Measurements from ENCODE around the gene DDO.
"Not testable (repeated sequence)": the region's sequence is repeated elsewhere in the genome, so short reads cannot be mapped to it uniquely, and the experiment has no call there.

DDO gene

DNA sequence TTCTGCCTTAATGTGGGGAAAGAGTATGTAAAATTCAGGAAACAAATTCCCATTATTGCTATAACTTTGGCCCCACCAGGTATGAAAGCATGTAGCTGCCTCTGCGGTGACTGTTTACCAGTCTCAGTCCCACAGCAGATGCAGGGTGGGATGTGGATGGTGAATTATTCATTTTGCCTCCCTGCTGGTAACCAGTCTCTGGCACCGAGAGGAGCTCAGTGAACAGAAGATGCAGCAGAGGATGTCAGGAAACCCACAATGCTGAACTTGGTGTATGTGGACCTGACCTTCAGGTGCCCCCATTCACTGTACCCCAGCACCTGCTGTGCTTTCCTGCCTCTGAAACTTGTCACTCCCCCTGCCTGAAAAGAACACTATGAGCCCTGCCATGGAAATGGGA lies 48.4 kb downstream of the DDO start:
- DNase-seq: no peak

DNA sequence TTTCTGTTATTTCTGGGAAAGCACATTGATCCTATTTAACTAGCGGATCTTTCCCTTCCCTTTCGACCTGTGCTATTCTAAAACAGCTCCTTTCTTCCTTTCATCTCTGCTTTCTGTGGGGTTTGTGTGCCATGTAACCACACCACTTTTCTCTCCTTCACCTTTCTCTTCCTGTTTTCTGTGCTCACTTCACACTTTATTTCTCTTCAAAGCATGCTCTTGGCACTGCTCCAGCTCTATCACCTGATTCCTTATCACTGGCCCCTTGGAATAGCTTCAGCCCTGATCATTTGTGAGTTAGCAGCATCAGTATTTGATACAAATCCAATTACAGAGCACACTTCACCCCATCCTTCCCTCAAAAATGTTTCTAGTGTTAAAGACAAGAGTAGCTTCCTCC lies 49.1 kb downstream of the DDO start:
- no peak for DNase-seq

DNA sequence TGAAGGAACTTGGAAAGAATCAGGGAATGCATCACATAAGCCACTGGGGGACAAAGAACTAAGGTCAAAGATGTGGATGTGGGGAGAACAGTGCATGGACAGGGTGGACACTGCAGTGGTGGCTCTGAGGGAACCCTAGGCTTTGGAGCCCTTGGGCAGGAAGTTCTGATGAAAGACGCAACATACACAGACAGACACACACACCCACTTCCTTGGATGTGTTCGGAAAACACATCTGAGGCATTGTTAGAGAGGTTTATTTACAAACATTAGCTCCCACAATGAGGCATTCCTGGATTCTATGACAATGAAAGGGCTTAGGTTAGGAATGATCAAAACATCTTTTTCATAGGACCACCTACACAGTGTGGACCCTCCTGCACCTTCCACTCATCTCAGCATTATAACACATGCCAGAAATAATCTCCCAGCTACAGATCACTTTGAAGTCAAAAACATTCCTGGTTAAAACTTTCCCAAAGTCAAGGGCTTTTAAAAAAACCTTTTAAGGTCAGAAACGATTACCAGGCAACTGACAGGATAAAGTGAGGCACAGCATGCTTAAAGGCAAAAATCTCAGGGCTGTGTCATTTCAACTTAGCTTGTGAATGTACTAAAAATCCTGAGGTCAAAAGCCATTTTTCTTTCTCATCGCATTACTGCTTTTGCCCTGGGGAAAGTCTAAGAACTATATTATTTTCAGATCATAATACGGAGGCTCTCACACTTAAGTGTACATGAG lies 50.8 kb downstream of the DDO start:
- no peak for DNase-seq

DNA sequence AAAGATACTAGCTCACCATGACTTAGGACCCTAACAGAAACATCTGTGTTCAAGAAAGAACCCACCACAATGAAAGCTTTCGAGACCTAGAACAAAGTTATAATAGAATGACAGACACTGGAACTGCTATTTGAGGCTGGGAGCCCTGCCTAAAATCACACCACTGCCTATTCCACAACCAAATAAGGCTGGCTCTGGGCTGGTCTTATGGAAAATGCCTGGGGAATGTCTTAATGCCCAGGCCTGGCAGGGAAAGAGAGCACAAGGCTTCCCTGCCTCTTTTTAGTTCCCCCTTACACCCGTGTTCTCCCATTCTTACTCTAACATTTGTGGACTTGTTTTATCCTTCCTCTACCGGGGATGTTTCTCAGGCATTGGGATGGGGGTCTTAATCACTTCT lies 51.6 kb downstream of the DDO start:
- no peak for DNase-seq

DNA sequence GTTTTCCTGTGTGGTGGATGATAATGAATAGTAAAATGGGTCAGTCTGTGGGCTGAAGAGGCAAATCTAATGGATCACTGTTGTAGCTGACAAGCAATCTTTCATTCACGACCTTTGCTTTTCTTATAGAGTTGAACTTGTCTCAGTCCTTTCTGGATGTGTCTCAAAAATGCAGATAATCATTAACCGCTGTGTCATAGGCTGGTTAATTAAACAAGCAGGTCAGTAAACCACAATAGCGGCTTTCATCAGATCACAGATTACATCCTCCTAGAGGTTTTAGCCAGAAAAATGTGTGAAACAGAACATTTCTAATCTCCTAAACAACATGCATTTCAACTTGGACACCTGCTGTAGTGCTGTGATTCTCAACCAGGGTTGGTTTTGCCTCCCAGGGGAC lies 54.7 kb downstream of the DDO start:
- no peak for DNase-seq

DNA sequence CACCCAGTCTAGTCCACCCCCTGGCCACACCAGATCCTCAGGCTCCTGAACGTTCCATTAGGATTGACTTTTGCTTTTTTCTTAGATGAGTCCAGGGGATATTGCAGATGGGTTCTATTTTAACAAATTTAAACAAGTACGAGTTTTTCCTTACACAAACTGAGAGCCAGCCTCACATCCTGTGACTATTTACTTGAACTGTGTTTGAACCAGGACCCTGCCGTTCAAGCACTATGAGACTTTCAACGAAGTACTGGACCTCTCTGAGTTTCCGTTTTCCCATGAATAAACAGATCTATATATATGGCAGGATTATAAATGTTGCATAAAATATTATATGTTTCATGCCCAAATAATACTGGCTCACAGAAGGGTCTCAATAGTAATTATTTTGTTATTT lies 55.8 kb downstream of the DDO start:
- no peak for DNase-seq

DNA sequence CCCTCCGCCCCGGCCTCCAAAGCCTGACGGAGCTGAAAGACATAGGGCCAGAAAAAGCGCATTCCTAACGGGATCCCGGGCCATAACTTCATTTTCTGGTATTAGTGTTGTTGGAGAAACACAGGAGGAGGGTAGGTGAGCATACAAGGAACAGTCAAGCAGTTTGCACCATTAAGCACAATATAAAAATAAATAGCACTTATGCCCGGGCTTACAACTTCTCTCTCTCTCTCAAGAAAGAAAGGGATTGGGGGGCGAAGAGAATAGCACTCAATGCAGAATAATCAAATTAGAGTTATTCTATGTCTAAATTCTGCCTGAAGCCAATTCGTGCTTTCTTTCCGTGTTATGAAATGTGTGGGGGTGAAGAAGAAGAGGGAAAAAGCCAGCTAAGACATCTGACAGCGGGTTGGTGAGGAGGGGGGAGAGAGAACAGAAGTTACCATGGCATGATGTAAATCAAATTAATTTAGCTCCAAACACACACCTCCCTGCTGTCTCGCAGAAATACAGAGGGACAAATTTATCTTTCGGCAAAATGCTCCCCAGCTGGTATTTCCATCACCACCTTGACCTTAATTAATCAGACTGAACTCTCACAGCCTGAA lies 56.7 kb downstream of the DDO start:
- DNase-seq: no peak

DNA sequence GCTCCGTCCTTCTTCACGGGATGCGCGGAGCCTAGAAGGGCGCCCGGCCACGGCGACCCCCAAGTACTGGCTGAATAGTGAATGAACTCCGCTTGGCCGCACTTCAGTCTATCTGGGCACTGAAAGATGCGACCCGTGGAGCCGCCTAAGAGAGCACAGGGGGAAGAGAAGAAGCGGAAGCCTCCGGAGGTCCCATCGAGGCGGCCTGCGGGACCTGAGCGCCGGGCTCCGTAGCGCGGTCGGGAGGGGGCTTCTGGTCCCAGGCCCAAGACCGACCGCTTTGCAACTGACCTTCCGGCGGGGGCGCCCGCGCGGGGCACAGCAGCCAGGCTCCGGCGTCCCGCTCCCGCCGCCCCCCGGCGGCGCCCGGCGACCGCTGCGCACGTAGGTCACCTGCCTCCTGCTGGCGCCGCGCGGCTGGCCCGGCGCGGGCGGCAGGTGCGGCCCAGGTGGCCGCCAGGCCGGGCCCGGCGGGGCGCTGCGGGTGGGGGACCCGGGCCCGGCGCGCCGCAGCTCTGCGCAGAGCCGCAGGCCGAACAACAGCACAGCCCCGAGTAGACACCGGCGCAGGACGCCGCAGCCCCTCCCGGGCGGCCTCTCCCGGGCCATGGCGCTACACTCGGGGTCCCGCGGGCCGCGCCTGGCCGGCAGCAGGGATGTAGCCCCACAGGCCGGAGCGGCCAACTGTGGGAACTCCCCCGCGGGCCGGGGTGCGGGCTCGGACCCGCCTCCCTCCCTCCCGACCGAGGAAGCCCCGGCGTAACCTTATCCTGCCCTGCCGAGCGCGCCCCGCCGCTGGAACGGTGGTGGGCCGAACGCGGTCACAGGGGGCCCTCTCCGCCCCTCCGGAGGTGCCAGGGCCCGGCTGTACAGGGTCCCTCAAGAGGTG lies 57.5 kb downstream of the DDO start, which contains the start of gene METTL24:
METTL24 (minus strand) TSS at position 686 of the 889 bp plus-strand sequence; CDS start at position 609, 77 bp downstream.
- no peak for DNase-seq

DNA sequence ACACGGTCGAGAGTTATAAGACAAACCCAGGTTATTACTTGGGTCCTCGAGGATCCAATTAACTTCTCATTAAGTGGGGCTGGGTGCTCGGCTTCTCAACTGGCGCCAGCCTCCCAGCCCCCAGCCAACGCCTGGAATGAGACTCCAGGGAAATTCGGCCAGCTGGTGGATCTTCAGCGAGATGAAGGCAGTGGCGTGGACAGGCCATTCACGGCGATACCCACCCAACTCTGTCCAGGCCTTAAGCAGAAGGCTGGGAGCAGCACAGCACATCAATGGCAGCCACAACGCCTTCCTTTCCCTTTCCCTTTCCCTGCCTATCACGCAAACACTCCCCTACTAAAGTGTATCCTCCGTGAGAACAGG lies 58.1 kb downstream of the DDO start:
- no peak for DNase-seq

DNA sequence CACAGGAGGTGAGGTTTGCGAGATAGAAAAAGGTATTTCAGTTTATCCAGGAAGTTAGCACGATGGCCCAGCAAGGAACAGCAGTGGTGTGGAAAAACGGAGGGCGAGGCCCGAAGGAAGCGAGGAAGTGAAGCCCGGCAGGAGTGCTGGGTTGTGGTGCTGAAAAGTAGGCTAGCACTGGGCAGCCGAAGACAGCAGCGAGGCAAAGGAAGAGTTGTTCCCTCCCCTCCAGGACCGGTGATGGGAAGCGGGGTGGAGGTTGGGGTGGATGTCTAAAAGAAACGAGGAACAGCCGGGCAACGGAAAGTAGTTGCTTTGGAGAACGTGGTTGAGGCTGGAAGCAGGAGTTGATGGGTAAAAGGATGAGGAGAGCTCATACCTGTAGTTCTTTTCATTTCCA lies 58.6 kb downstream of the DDO start:
- DNase-seq: no peak

DNA sequence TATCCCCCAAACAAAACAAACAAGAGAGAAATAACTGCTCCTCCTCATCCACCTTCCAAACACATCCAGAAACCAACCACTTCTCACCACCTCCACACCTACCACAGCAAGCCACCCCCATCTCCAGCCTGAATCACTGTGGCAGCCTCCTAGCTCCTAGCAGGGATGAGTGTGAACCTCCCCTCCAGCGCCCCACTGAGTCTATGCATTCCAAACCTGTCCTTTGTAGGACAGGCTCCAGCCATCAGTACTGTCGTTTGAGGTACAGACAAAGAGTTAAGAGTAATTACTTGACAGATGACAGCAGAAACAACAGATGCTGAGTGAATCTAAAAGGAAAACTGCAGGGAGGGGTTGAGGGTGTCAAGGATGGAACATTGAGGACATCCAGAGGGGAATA lies 59.6 kb downstream of the DDO start:
- DNase-seq: no peak

DNA sequence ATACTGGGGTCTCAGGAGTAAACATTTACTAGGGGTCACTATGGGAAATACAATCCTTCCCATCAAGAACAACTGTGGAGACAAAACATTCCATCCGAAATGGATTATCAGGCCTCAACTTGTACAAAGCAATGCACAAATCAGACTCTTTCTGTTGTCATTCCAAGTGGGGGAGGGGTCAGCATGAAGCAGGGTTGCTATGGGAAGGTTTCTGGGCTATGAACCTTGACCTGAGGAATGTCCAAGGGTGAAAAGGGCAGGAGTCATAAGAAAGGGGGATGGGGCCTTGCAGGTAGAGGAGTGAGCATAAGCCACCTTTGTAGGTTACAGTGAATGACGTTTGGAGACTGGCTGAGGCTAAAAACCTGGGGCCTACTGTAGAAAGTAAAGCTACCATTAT lies 60.4 kb downstream of the DDO start:
- no peak for DNase-seq

DNA sequence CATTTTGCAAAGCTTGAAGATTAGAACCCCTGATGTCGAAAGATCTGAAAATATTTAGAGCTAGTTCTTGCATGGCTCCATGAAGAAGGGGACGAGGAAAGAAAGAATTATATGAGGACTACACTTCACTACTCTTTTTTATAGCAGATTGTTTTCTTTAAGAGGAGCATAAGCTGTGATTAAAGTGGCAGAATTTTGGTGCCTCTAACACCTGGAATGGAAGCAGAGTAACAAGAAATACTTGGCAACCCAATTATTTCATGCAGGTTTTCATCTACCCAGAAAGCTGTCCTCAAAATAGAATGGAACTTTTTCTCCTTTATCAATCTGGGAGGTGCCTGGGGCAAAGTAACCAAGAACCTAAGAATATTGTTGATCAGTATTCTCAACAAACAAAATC lies 61.2 kb downstream of the DDO start:
- DNase-seq: no peak

DNA sequence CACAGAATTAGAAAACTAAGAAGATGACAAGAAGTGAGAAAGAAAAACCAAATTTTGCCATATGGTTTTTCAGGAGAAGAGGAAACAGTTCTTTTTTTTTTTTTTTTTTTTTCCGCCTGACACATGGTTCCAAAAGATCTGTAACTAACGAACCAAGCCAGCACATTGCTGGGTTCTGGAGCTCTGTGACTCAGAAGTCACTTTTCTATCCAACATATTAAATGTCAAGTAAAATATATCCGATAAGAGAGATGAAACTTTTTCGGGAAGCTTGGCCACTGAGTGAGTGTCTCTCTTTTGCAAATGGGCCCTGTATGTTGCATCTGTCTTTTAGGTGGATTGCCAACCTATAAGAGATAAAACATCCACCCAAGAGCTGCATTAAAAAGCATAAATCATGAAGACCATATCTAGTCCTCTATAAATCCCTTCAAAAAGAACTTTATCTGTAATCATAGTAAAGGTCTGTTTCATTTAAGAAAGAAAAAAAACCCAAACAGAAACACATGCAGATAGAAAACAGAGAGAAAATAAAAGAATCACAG lies 61.8 kb downstream of the DDO start:
- no peak for DNase-seq

DNA sequence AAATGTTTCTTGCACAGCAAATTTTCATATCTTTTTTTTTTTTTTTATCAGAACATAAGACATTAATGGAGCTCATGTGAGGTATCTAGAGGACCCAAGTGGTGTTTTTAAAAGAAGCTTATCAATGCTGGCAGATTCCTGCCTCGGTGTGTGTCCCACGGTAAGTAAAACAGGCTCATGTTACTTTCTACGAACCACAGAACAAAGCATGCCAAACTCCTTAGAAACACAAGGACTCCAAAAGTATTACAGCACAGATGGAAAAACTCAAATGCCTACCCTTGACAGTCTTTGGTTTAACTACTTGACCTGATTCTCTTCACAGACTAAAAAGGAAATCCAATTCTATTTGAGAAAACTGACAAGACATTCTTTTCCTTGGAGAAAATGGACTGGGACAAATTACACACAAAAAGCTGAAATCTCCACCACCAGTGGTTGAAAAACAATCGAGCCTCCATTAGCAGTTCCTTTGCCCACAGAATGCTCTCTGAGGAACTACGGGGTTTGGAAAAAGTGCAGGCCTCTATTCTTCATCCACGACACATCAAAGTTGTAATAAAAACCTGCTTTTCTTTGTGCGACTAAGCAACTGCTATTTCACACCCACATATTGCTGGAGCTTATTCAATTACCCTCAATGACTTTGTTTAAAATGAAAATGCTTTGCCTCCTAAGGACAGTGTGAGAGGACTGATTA lies 62.7 kb downstream of the DDO start:
- no peak for DNase-seq

DNA sequence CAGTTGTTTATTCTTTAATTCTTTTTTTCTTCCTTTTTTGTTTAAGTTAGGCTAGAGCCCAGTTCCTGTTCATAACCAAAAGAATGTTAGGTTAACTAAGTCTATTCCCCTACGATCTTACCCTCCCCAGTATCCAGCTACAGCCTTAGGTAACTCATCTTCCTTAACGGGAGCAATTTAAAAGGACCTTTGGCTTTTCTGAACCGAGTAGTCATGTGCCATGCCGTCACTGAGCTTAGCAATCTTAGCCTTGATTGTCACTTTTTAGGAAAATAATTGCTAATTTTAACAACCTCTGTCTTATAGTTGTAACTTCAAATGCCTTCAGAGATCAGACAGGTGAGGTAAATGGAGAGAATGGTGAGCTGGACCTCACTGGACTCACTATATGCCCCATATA lies 63.4 kb downstream of the DDO start:
- no peak for DNase-seq

DNA sequence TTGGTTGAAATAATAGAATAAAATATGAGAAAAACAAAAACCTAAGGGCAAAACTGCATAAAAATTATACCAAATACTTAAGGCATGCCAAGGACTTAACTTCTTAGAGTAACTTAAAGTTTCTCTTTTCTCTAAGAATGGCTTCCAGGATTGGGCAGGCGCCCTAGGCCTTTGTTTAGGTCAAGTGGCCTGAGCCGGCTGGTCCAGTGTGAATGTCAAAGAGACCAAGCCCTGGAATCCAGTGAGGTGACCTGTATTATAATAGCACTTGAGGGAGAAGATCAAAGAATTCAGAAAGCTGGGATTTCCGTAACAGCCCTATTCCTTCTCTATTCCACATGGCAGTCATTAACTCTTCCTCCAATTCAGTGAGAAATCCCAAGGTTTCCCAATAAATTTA lies 63.8 kb downstream of the DDO start:
- no peak for DNase-seq

DNA sequence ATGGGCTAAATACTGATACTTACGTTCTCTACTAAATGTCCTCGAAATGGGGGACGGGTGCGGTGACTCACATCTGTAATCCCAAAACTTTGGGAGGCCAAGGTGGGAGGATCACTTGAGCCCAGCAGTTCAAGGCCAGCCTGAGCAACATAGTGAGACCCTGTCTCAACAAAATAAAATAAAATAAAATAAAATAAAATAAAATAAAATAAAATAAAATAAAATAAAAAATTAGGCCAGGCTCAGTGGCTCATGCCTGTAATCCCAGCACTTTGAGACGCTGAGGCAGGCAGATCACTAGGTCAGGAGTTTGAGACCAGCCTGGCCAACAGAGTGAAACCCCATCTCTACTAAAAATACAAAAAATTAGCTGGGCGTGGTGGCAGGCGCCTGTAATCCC lies 64.8 kb downstream of the DDO start:
- not testable (repeated sequence) for DNase-seq

DNA sequence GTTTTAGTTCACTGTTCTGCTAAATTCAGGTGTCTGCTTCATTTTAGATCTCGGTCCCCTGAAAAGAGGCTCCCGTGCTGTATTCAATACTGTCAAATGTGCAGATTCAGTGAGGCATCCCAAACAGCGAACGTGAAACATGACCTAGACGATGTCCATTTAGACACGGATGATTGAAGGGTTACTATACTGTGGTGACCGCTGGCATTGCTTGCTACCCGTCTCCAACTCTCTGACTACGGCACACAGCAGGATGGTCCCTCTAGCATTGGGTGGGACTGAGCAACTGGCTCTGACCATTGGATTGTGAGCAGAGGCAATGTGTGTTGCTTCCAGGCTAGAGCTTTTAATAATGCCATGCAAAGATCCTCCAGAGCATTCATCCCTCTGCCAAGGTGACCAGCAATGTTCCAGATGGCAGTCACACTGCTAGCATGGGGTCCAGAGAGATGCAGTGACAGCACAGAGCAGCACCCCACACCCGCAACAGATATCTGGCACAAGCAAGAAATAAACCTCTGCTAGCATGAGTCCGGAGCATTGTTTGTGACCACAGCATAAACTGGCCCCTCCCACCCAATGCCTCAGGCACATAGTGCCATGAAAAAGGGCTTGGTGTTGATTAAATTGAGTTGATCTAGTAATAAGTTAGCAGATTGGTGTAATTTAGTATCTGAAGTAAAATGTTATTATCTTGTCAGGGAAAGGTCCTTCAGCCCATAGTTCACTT lies 66.2 kb downstream of the DDO start:
- DNase-seq: no peak

DNA sequence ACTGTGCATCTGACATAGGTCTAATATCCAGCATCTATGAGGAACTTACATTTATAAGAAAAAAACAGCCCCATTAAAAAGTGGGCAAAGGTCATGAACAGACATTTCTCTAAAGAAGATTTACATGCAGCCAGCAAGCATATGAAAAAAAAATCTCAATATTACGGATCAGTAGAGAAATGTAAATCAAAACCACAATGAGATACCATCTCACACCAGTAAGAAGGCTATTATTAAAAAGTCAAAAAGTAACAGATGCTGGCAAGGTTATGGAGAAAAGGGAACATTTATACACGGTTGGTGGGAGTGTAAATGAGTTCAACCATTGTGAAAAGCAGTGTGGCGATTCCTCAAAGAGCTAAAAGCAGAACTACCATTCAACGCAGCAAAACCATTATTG lies 70.3 kb downstream of the DDO start:
- DNase-seq: no peak

DNA sequence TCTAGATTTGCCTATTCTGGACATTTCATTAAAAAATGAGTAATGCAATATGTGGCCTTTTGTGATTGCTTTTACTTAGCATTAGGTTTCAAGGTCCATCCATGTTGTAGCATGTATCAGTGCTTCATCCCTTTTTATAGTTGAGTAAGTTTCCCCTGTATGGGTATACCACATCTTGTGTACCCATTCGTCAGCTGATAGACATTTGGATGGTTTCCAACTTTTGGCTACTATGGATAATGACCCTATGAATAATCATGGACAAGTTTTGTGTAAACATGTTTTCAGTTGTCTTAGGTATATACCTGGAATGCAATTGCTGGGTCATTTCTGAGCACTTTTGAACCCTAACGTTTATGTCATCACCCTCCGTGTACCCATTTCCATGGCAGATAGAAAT lies 72.6 kb downstream of the DDO start:
- no peak for DNase-seq

Data from AML-193 (cell line).